H9 (cell line): ENCODE measurements around the gene NEUROD2. TPM values are rescaled to one million over a fixed set of nuclear protein-coding genes. Genes with fewer than 3 reads are reported as not detected.

Source experiments
- DNase-seq: peaks from one replicate; pipeline ENCODE4 v3.0.0-alpha.2; 2017
- H2AFZ ChIP-seq: one replicate; pipeline ENCODE4 v1.6.1; 2013; ENCODE audit warnings: mild to moderate bottlenecking, low read length, control low read depth, moderate library complexity
- H2AK5ac ChIP-seq: 2 replicates; pipeline ENCODE4 v1.6.1; 2013; ENCODE audit warnings: low read length, control low read depth, mixed read lengths; ENCODE audit not compliant: insufficient read length
- H2BK120ac ChIP-seq: one replicate; pipeline ENCODE4 v1.6.1; 2013; ENCODE audit warnings: low read depth, mild to moderate bottlenecking, low read length, control low read depth, inconsistent platforms; ENCODE audit not compliant: poor library complexity, severe bottlenecking
- H2BK12ac ChIP-seq: 2 replicates; pipeline ENCODE4 v1.6.1; 2013; ENCODE audit warnings: low read length, control low read depth, mixed read lengths, low read depth; ENCODE audit not compliant: insufficient read length
- H2BK15ac ChIP-seq: 2 replicates; pipeline ENCODE4 v1.6.1; 2013; ENCODE audit warnings: low read depth, low read length, control low read depth
- H2BK20ac ChIP-seq: one replicate; pipeline ENCODE4 v1.6.1; 2013; ENCODE audit warnings: low read depth, mild to moderate bottlenecking, low read length, control low read depth, inconsistent platforms; ENCODE audit not compliant: poor library complexity, severe bottlenecking
- H2BK5ac ChIP-seq: 2 replicates; pipeline ENCODE4 v1.6.1; 2013; ENCODE audit warnings: low read length, control low read depth, mixed read lengths; ENCODE audit not compliant: insufficient read length
- H3K14ac ChIP-seq: 2 replicates; pipeline ENCODE4 v1.6.1; 2013; ENCODE audit warnings: low read length, control low read depth; ENCODE audit not compliant: insufficient read depth
- H3K18ac ChIP-seq: 2 replicates; pipeline ENCODE4 v1.6.1; 2013; ENCODE audit warnings: low read depth, mild to moderate bottlenecking, mixed read lengths, low read length, control low read depth; ENCODE audit not compliant: insufficient read length
- H3K23ac ChIP-seq: 2 replicates; pipeline ENCODE4 v1.6.1; 2013; ENCODE audit warnings: low read length, control low read depth, mixed read lengths, low read depth; ENCODE audit not compliant: insufficient read length
- H3K23me2 ChIP-seq: 2 replicates; pipeline ENCODE4 v1.6.1; 2013; ENCODE audit warnings: low read depth, mild to moderate bottlenecking, mixed read lengths, low read length, control low read depth; ENCODE audit not compliant: insufficient read length, poor library complexity, severe bottlenecking
- H3K27ac ChIP-seq: 2 replicates; pipeline ENCODE4 v1.5.1; 2013; ENCODE audit warnings: low read length, control low read depth, mixed read lengths, low read depth; ENCODE audit not compliant: insufficient read length
- H3K27me3 ChIP-seq: 2 replicates; pipeline ENCODE4 v1.6.1; 2013; ENCODE audit warnings: low read length, control low read depth, inconsistent platforms; ENCODE audit not compliant: insufficient read depth
- H3K4ac ChIP-seq: 2 replicates; pipeline ENCODE4 v1.6.1; 2013; ENCODE audit warnings: low read depth, mild to moderate bottlenecking, control low read depth, inconsistent platforms, low read length, moderate library complexity
- H3K4me1 ChIP-seq: 2 replicates; pipeline ENCODE4 v1.6.1; 2013; ENCODE audit warnings: low read length, control low read depth, inconsistent platforms; ENCODE audit not compliant: insufficient read depth
- H3K4me2 ChIP-seq: 2 replicates; pipeline ENCODE4 v1.6.1; 2013; ENCODE audit warnings: low read length, control low read depth, mixed read lengths; ENCODE audit not compliant: insufficient read length, insufficient read depth
- H3K56ac ChIP-seq: 2 replicates; pipeline ENCODE4 v1.6.1; 2013; ENCODE audit warnings: low read depth, mild to moderate bottlenecking, mixed read lengths, low read length, control low read depth; ENCODE audit not compliant: insufficient read length
- H3K79me1 ChIP-seq: 2 replicates; pipeline ENCODE4 v1.6.1; 2013; ENCODE audit warnings: low read depth, mild to moderate bottlenecking, moderate library complexity, low read length, control low read depth, inconsistent platforms; ENCODE audit not compliant: insufficient read depth, poor library complexity, severe bottlenecking
- H3K79me2 ChIP-seq: 2 replicates; pipeline ENCODE4 v1.6.1; 2013; ENCODE audit warnings: low read length, control low read depth, inconsistent platforms; ENCODE audit not compliant: insufficient read depth
- H3K9ac ChIP-seq: 2 replicates; pipeline ENCODE4 v1.6.1; 2013; ENCODE audit warnings: low read length, control low read depth, mixed read lengths; ENCODE audit not compliant: insufficient read length; ENCODE audit errors: extremely low read depth
- H3K9me3 ChIP-seq: one replicate; pipeline ENCODE4 v1.6.1; 2013; ENCODE audit warnings: low read depth, low read length, inconsistent platforms; ENCODE audit not compliant: control insufficient read depth
- H3T11ph ChIP-seq: one replicate; pipeline ENCODE4 v1.6.1; 2013; ENCODE audit warnings: mild to moderate bottlenecking, low read length, control low read depth, inconsistent platforms
- H4K20me1 ChIP-seq: one replicate; pipeline ENCODE4 v1.6.1; 2013; ENCODE audit not compliant: control insufficient read depth, insufficient read length, insufficient read depth
- H4K5ac ChIP-seq: 2 replicates; pipeline ENCODE4 v1.6.1; 2013; ENCODE audit warnings: low read depth, mild to moderate bottlenecking, mixed read lengths, low read length, control low read depth; ENCODE audit not compliant: insufficient read length
- H4K8ac ChIP-seq: replicated peaks from 2 replicates; pipeline ENCODE4 v1.6.1; 2013; ENCODE audit warnings: low read length, control low read depth, mixed read lengths, low read depth; ENCODE audit not compliant: insufficient read length
- H4K91ac ChIP-seq: 2 replicates; pipeline ENCODE4 v1.6.1; 2013; ENCODE audit warnings: low read depth, mild to moderate bottlenecking, moderate library complexity, mixed read lengths, low read length, control low read depth; ENCODE audit not compliant: insufficient read length
- H3K27ac Mint-ChIP-seq, 3 experiments: 2 replicates in 2 of 3; 3 replicates in 1 of 3; pipeline ENCODE4 v1.8.0; 2020 to 2021; ENCODE audit warnings: mixed read lengths in 3 of 3, mild to moderate bottlenecking in 1 of 3, moderate library complexity in 1 of 3
- H3K27me3 Mint-ChIP-seq: 2 replicates; pipeline ENCODE4 v1.8.0; 2021; ENCODE audit warnings: low read depth, mild to moderate bottlenecking, moderate library complexity, mixed read lengths
- H3K36me3 Mint-ChIP-seq, 3 experiments: 2 replicates in 2 of 3; 3 replicates in 1 of 3; pipeline ENCODE4 v1.8.0; 2020 to 2021; ENCODE audit warnings: low read depth in 3 of 3, mixed read lengths in 3 of 3; ENCODE audit not compliant: insufficient read depth in 1 of 3
- H3K4me1 Mint-ChIP-seq, 2 experiments: 2 replicates each; pipeline ENCODE4 v1.8.0; 2020; ENCODE audit warnings: mixed read lengths in 2 of 2
- H3K4me3 Mint-ChIP-seq, 2 experiments: 2 replicates in 1 of 2; 3 replicates in 1 of 2; pipeline ENCODE4 v1.8.0; 2020 to 2021; ENCODE audit warnings: mild to moderate bottlenecking in 2 of 2, mixed read lengths in 2 of 2, moderate library complexity in 1 of 2
- H3K9me3 Mint-ChIP-seq, 2 experiments: 2 replicates in 1 of 2; 3 replicates in 1 of 2; pipeline ENCODE4 v1.8.0; 2020; ENCODE audit warnings: mild to moderate bottlenecking in 2 of 2, mixed read lengths in 2 of 2, moderate library complexity in 1 of 2
- WGBS: extraction: QIAGEN DNeasy Blood & Tissue Kit; methylation state at CpG from one replicate; pipeline ENCODE4 v1.1.7; 2013; ENCODE audit warnings: missing lambda C conversion rate, low lambda C conversion rate, mixed read lengths; ENCODE audit not compliant: insufficient read length; ENCODE audit errors: extremely low coverage; 5-methylcytosine and 5-hydroxymethylcytosine counted together
- total RNA-seq: library from RNA; stranded (reverse); gene quantifications from 2 replicates; pipeline ENCODE4 v1.2.1, GENCODE V29; 2021
- TF ChIP-seq, protein P1 (sequence below): fragments of 200-600 bp; sonication (generic); conservative IDR thresholded peaks from 3 replicates; pipeline ENCODE4 v1.8.0; 2021; ENCODE audit warnings: antibody characterized with exemption, mild to moderate bottlenecking

Gene NEUROD2
- total RNA-seq, 1 experiment from 2014 or later = not detected

- Mint-ChIP-seq H3K27ac (no peak overlapping the region), H3K4me3 (peak overlapping the region in 1 of 2 experiments; percentile 76; a peak in 3 of 5 replicates), H3K27me3 (peaks cover 98% of the 10 kb centered on the region), H3K36me3 (no peaks in the 10 kb centered on the region; a peak in 1 of 7 replicates), H3K9me3 (peaks cover 0 to 4% of the 10 kb centered on the region in 2 experiments; a peak in 1 of 5 replicates), H3K4me1 (peaks cover 32 to 66% of the 10 kb centered on the region in 2 experiments)
- no peak overlapping the region for H2BK5ac ChIP-seq
- H4K8ac ChIP-seq = no peak overlapping the region
- no peak overlapping the region for H3K4ac ChIP-seq
- no peaks in the 10 kb centered on the region for H3K9me3 ChIP-seq
- no peak overlapping the region for H3K23ac ChIP-seq
- peak overlapping the region; percentile 38 for H3K4me2 ChIP-seq
- TF ChIP-seq, protein P1, sequence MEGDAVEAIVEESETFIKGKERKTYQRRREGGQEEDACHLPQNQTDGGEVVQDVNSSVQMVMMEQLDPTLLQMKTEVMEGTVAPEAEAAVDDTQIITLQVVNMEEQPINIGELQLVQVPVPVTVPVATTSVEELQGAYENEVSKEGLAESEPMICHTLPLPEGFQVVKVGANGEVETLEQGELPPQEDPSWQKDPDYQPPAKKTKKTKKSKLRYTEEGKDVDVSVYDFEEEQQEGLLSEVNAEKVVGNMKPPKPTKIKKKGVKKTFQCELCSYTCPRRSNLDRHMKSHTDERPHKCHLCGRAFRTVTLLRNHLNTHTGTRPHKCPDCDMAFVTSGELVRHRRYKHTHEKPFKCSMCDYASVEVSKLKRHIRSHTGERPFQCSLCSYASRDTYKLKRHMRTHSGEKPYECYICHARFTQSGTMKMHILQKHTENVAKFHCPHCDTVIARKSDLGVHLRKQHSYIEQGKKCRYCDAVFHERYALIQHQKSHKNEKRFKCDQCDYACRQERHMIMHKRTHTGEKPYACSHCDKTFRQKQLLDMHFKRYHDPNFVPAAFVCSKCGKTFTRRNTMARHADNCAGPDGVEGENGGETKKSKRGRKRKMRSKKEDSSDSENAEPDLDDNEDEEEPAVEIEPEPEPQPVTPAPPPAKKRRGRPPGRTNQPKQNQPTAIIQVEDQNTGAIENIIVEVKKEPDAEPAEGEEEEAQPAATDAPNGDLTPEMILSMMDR = no peak
- no peak overlapping the region for H2AK5ac ChIP-seq
- peaks cover 93% of the 10 kb centered on the region for H3K27me3 ChIP-seq
- no peak overlapping the region for H2BK15ac ChIP-seq
- no peak overlapping the region for H3K18ac ChIP-seq
- no peak overlapping the region for H3K27ac ChIP-seq
- no peak overlapping the region for H4K91ac ChIP-seq
- H3T11ph ChIP-seq = no peak overlapping the region
- no peak overlapping the region for H2BK20ac ChIP-seq
- no peaks in the 10 kb centered on the region; the same call in 1 of the 2 replicates for H3K4me1 ChIP-seq
- H4K5ac ChIP-seq = no peak overlapping the region
- H2BK120ac ChIP-seq = no peak overlapping the region
- no peaks in the 10 kb centered on the region for H3K79me2 ChIP-seq
- H4K20me1 ChIP-seq = no peaks in the 10 kb centered on the region
- peaks cover 20% of the 10 kb centered on the region for H3K23me2 ChIP-seq
- H2BK12ac ChIP-seq = no peak overlapping the region
- no peaks in the 10 kb centered on the region for H3K79me1 ChIP-seq
- no peak overlapping the region for H2AFZ ChIP-seq
- H3K9ac ChIP-seq = no peak overlapping the region
- DNase-seq = peak; percentile 33
- H3K14ac ChIP-seq = no peak overlapping the region
- WGBS = no CpG with 5 or more reads among the region's 14 CpGs
- H3K56ac ChIP-seq = no peak overlapping the region
Observed at GRCh38 chr17:39603304-39604016, 4.3 kb downstream of the NEUROD2 start.
